ENCODE measurements around the gene GABRB2. TPM values are rescaled to one million over a fixed set of nuclear protein-coding genes. Genes with fewer than 3 reads are reported as not detected.

GABRB2 gene
- total RNA-seq, 1 experiment from 2014 or later, result not detected

- Histone ChIP-seq H3K9me3 (ENCODE audit: control insufficient read depth in 1 of 2, insufficient read depth in 1 of 2, low read depth in 1 of 2, low read length in 2 of 2) (peaks cover 0 to 10% of the 10 kb centered on the region in 2 experiments; a peak in 2 of 4 replicates), H3K4me3 (replicated peaks in 1 of 2; ENCODE audit: low read depth in 1 of 2, low read length in 2 of 2) (no peak overlapping the region), H3K36me3 (ENCODE audit: control insufficient read depth in 1 of 2, insufficient read depth in 2 of 2, low read length in 2 of 2) (no peaks in the 10 kb centered on the region), H3K27me3 (ENCODE audit: insufficient read depth, low read length) (no peaks in the 10 kb centered on the region), H4K20me1 (ENCODE audit: insufficient read depth) (no peaks in the 10 kb centered on the region), H3K9ac (ENCODE audit: low read length) (no peak overlapping the region), H3K79me2 (ENCODE audit: insufficient read depth, low read length) (no peaks in the 10 kb centered on the region), H3K4me1 (ENCODE audit: control insufficient read depth in 1 of 2, insufficient read depth in 2 of 2, low read length in 2 of 2) (no peaks in the 10 kb centered on the region), H3K4me2 (ENCODE audit: low read length) (no peak overlapping the region), H3K27ac (ENCODE audit: low read depth, low read length) (no peak overlapping the region), H3K9me2 (ENCODE audit: insufficient read depth) (no peaks in the 10 kb centered on the region), H2AFZ (ENCODE audit: low read depth, low read length, poor library complexity, severe bottlenecking) (no peak overlapping the region)
- ATAC-seq (no peak), DNase-seq (ENCODE audit: low read depth, low spot score) (no peak)
- POLR2A ChIA-PET, result no interaction called here
- CTCF ChIA-PET, result no interaction called here
- TF ChIP-seq CTCF (IDR thresholded peaks at IDR 0.05 in 2 of 3, conservative IDR thresholded peaks at IDR 0.05 in 1 of 3; ENCODE audit: borderline replicate concordance in 1 of 3, insufficient read depth in 1 of 3, low read depth in 2 of 3, low read length in 2 of 3), result no peak
- no peak for TF ChIP-seq ELF1 (IDR thresholded peaks at IDR 0.05; ENCODE audit: borderline replicate concordance, low read depth)
- no peak for TF ChIP-seq EZH2phosphoT487 (IDR thresholded peaks at IDR 0.05; ENCODE audit: borderline replicate concordance)
- no peak for TF ChIP-seq POLR2A (IDR thresholded peaks at IDR 0.05; ENCODE audit: borderline replicate concordance, extremely low read depth, insufficient read depth, insufficient read length)
- no peak for TF ChIP-seq ATF3 (IDR thresholded peaks at IDR 0.05)
- no peak for TF ChIP-seq SP1 (IDR thresholded peaks at IDR 0.05; ENCODE audit: low read depth)
- TF ChIP-seq TCF7L2 (IDR thresholded peaks at IDR 0.05; ENCODE audit: borderline replicate concordance, extremely low read depth, insufficient read depth, insufficient read length), result no peak
- TF ChIP-seq ZFX (IDR thresholded peaks at IDR 0.05), result no peak
- TF ChIP-seq CEBPB (IDR thresholded peaks at IDR 0.05; ENCODE audit: low read depth), result no peak
- TF ChIP-seq YY1 (IDR thresholded peaks at IDR 0.05; ENCODE audit: extremely low read depth, insufficient replicate concordance, low read depth, low read length), result no peak
- no peak for TF ChIP-seq SIN3A (IDR thresholded peaks at IDR 0.05; ENCODE audit: low read depth)
- TF ChIP-seq MAX (IDR thresholded peaks at IDR 0.05), result no peak
- no peak for TF ChIP-seq SRF (IDR thresholded peaks at IDR 0.05; ENCODE audit: low read depth)
- TF ChIP-seq CBX3 (IDR thresholded peaks at IDR 0.05; ENCODE audit: low read depth), result no peak
- TF ChIP-seq FOSL1 (IDR thresholded peaks at IDR 0.05; ENCODE audit: low read depth), result no peak
- no peak for TF ChIP-seq POLR2AphosphoS5 (IDR thresholded peaks at IDR 0.05; ENCODE audit: low read depth, low read length)
- no peak for TF ChIP-seq REST (IDR thresholded peaks at IDR 0.05; ENCODE audit: low read depth)
- no peak for TF ChIP-seq ZBTB33 (IDR thresholded peaks at IDR 0.05; ENCODE audit: extremely low read depth, insufficient replicate concordance, low read length)
- TF ChIP-seq JUND (IDR thresholded peaks at IDR 0.05), result no peak
- no TSS peak for BruUV-seq (replicated peaks)
- RAD21 ChIA-PET (ENCODE audit: low non-redundant PET in 1 of 2, low total read pairs in 2 of 2, uncharacterized antibody in 2 of 2, unreplicated experiment in 2 of 2), result no interaction called here
- intact Hi-C loops (cut with micrococcal nuclease), result no loop called here
Observed at GRCh38 chr5:161403996-161404395, 142.5 kb downstream of the GABRB2 start.
